Measurements from ENCODE around the gene CCDC201. TPM values are rescaled to one million over a fixed set of nuclear protein-coding genes. Genes with fewer than 3 reads are reported as not detected.

The CCDC201 gene
- polyA plus RNA-seq, 1 experiment = not detected

DNA sequence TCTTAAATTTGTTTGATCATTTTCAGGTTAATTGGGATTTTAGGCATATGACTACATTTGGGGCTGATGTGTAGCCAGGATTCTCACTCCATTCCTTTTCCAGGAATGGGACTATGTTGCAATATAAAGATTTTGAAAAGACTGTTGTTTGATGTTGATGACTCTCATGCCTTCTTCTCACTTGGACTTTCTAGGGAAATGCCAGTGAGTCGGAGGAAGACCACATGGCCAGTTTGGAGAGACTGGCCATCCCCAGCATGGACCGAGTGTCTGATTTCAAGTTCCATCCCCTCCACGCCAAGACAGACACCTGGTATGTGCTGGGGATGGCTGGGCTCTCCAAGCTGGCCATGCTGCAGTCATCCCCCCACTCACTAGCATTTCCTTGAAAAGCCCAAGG is 42.7 kb upstream of the CCDC201 start:
- no peak overlapping the region for H3K4me3 ChIP-seq (ENCODE audit: low read depth, low read length)
- peaks cover 36% of the 10 kb centered on the region for H3K36me3 ChIP-seq (ENCODE audit: control insufficient read depth, insufficient read depth, low read length)
- no peaks in the 10 kb centered on the region for H3K27me3 ChIP-seq (ENCODE audit: control insufficient read depth, insufficient read depth, low read length)
- ChIA-PET POLR2A (no interaction called here), CTCF (interaction anchor here (10.5 kb wide), 1 partner anchor 1266 kb away, joined by 88 read pairs; no protein-coding TSS in a partner anchor)
- no peak for DNase-seq (ENCODE audit: low read depth)
- TF ChIP-seq, protein P1, sequence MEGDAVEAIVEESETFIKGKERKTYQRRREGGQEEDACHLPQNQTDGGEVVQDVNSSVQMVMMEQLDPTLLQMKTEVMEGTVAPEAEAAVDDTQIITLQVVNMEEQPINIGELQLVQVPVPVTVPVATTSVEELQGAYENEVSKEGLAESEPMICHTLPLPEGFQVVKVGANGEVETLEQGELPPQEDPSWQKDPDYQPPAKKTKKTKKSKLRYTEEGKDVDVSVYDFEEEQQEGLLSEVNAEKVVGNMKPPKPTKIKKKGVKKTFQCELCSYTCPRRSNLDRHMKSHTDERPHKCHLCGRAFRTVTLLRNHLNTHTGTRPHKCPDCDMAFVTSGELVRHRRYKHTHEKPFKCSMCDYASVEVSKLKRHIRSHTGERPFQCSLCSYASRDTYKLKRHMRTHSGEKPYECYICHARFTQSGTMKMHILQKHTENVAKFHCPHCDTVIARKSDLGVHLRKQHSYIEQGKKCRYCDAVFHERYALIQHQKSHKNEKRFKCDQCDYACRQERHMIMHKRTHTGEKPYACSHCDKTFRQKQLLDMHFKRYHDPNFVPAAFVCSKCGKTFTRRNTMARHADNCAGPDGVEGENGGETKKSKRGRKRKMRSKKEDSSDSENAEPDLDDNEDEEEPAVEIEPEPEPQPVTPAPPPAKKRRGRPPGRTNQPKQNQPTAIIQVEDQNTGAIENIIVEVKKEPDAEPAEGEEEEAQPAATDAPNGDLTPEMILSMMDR (IDR thresholded peaks at IDR 0.05; ENCODE audit: insufficient read depth, low read depth, low read length) = no peak

DNA sequence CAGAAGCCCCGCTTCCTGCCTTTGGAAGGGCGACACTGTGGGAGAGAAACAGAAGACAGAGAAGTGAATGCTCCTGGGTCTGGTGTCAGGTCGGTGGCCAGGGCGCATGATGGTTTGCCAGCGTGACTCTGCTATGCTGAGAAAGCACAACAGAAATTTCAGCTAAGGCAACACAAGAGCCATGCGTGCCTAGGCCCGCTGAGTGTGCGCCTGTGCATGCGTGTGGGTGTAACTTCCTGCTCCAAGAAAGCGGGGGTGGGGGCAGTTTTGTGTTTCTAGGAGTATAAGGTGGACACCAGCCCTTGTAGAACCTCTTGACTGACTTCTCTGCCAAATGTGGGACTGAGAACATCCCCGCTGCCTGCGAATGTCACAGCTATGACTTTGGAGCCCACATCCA is 42.0 kb upstream of the CCDC201 start:
- no peaks in the 10 kb centered on the region for H3K27me3 ChIP-seq (ENCODE audit: control insufficient read depth, insufficient read depth, low read length)
- no peak for DNase-seq (ENCODE audit: low read depth)
- POLR2A ChIA-PET = no interaction called here
- TF ChIP-seq, protein P1 (IDR thresholded peaks at IDR 0.05; ENCODE audit: insufficient read depth, low read depth, low read length) = no peak
- H3K4me3 ChIP-seq (ENCODE audit: low read depth, low read length) = no peak overlapping the region
- CTCF ChIA-PET = interaction anchor here (10.5 kb wide), 1 partner anchor 1267 kb away, joined by 88 read pairs; no protein-coding TSS in a partner anchor
- H3K36me3 ChIP-seq (ENCODE audit: control insufficient read depth, insufficient read depth, low read length) = peaks cover 36% of the 10 kb centered on the region

DNA sequence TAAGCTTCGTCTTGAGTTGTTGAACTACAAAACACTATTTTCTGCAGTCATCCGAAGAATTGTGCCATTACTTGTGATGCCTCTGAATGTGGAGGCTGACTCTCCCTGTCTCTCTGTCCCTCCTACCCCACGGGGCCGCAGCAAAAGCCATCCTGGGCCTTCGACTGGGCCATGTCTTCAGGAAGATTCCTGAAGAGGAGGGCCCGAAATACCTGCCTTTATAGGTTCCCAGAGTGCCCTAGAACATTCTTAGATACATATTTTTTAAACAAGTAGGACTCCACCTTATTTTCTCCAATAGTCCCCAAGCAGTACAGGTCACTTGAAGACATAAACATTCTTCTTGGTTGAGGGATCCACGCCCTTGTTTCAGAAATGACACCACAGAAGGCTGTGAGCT is 40.1 kb upstream of the CCDC201 start:
- ChIA-PET CTCF (interaction anchor here (1.2 to 2.3 kb wide), 3 partner anchors 10 to 1228 kb away, joined by 3 to 5 read pairs (median 3); no protein-coding TSS in a partner anchor), POLR2A (no interaction called here)
- no peak overlapping the region for H3K4me3 ChIP-seq (ENCODE audit: low read depth, low read length)
- no peak for DNase-seq (ENCODE audit: low read depth)
- H3K27me3 ChIP-seq (ENCODE audit: control insufficient read depth, insufficient read depth, low read length) = no peaks in the 10 kb centered on the region
- TF ChIP-seq, protein P1 (IDR thresholded peaks at IDR 0.05; ENCODE audit: insufficient read depth, low read depth, low read length) = no peak
- H3K36me3 ChIP-seq (ENCODE audit: control insufficient read depth, insufficient read depth, low read length) = peaks cover 36% of the 10 kb centered on the region

DNA sequence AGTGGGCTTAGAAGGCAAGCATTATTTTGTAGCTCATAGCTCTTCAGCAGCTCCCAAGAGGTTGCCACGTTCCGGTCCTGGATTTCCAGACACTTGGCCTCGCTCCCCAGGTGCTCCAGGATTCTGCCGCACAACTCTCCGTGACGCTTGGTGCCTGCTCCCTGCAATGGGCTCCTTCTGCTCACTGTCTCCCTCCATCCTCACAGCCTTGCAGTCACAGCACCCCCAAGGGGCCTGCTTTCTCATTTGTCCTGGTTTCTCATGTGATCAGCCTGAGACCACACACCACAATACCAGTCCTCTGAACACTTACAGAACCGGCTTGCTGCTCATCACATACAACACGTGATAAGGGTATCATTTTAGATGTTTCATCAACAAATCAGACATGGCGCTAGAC is 38.4 kb upstream of the CCDC201 start:
- TF ChIP-seq, protein P1 (IDR thresholded peaks at IDR 0.05; ENCODE audit: insufficient read depth, low read depth, low read length) = no peak
- CTCF ChIA-PET = interaction anchor here (2.3 kb wide), 1 partner anchor 21 kb away, joined by 5 read pairs; no protein-coding TSS in a partner anchor

DNA sequence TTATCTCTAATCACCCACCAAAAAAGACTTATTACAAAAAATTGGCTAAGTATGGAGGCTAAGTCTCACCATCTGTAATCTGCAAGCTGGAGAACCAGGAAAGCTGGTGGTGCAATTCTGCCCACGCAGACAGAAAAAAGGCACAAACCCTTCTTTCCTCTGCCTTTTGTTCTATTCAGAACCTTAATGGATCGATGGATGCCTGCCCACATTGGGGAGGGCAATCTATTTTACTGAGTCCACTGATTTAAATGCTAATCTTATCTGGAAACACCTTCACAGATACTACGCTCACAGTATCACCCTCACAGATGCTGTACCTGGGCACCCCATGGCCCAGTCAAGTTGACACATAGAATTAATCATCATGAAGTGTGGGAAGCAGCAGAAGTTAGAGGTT is 38.0 kb upstream of the CCDC201 start:
- POLR2A ChIA-PET = no interaction called here
- CTCF ChIA-PET = interaction anchor here (0.7 to 2.3 kb wide), 2 partner anchors 20 to 28 kb away, joined by 3 to 5 read pairs; no protein-coding TSS in a partner anchor
- peaks cover 24% of the 10 kb centered on the region for H3K36me3 ChIP-seq (ENCODE audit: control insufficient read depth, insufficient read depth, low read length)
- TF ChIP-seq, protein P1 (IDR thresholded peaks at IDR 0.05; ENCODE audit: insufficient read depth, low read depth, low read length) = no peak
- H3K27me3 ChIP-seq (ENCODE audit: control insufficient read depth, insufficient read depth, low read length) = no peaks in the 10 kb centered on the region
- H3K4me3 ChIP-seq (ENCODE audit: low read depth, low read length) = no peak overlapping the region
- no peak for DNase-seq (ENCODE audit: low read depth)

More for the DNA sequence above, 38.4 kb upstream of the CCDC201 start:
- no peak for DNase-seq (ENCODE audit: low read depth)
- H3K4me3 ChIP-seq (ENCODE audit: low read depth, low read length) = no peak overlapping the region
- H3K36me3 ChIP-seq (ENCODE audit: control insufficient read depth, insufficient read depth, low read length) = peaks cover 28% of the 10 kb centered on the region
- POLR2A ChIA-PET = no interaction called here
- H3K27me3 ChIP-seq (ENCODE audit: control insufficient read depth, insufficient read depth, low read length) = no peaks in the 10 kb centered on the region
